Cerebellar cortex (tissue), 1 donor: ENCODE measurements around the gene TNS1.
A peak's percentile ranks its signal among the peaks of the same experiment; 100 is the strongest.
"Not testable (repeated sequence)": the region's sequence is repeated elsewhere in the genome, so short reads cannot be mapped to it uniquely, and the experiment has no call there.

Source experiments
- DNase-seq: peaks from one replicate; pipeline ENCODE4 v3.0.0-alpha.2; 2015; ENCODE audit warnings: low spot score

The TNS1 gene

DNA sequence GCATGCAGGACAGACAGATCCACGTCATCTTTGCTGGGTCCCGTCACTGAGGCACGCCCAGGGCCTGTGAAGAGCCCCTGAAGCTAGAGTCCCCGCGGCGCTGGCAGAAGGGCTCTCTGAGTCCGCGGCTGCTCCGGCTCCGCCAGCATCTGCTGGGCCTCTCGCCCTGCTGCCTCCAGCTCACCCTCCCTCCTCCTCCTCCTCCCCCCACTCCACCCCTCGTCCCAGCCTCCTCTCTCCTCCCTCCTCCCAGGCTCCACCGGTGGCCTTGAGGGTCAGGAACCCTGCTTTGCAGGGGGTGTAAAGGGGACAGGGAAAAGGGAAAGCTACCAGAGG lies at the start of gene TNS1:
Gene TNS1 (minus strand): TSS at position 151 of the 336 bp plus-strand sequence. CDS start 123 bp downstream, at position 28.
- no peak for DNase-seq

- no peak for DNase-seq
These were observed 49.1 kb upstream of the TNS1 start for GRCh38 chr2:218051903-218052302.

GRCh38 chr2:218047536-218048225 lies 44.9 kb upstream of the TNS1 start:
- no peak for DNase-seq

GRCh38 chr2:218046238-218046637 lies 43.4 kb upstream of the TNS1 start:
- no peak for DNase-seq

DNA sequence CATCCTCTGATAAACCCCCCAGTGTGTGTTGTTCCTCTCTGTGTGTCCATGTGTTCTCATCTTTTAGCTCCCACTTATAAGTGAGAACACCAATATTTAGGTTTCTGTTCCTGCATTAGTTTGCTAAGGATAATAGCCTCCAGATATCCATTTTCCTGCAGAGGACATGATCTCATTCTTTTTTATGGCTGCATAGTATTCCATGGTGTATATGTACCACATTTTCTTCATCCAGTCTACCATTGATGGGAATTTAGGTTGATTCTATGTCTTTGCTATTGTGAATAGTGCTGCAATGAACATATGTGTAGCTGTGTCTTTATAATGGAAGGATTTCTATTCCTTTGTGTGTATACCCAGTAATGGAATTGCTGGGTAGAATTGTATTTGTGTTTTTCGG lies 41.8 kb upstream of the TNS1 start:
- DNase-seq: not testable (repeated sequence)

DNA sequence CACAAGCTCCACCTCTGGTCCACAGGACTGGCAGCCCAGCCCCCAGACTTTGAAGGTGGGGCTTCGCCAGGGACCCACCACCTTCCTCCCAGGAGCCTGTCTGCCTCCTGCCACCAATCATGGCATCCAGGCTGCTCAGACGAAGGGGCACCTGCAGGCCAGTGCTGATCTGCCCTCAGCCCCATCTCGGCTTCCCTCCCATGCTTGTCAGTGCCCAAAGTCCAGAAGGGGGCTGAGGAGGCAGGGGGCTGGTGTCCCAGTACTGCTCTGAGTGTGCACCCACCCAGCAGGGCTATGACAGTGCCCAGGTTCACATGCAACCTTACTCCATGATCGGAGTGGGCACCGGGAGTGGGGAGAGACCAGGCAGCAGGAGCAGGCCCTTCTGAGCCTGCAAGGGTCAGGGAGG lies 40.9 kb upstream of the TNS1 start:
- DNase-seq: no peak

DNA sequence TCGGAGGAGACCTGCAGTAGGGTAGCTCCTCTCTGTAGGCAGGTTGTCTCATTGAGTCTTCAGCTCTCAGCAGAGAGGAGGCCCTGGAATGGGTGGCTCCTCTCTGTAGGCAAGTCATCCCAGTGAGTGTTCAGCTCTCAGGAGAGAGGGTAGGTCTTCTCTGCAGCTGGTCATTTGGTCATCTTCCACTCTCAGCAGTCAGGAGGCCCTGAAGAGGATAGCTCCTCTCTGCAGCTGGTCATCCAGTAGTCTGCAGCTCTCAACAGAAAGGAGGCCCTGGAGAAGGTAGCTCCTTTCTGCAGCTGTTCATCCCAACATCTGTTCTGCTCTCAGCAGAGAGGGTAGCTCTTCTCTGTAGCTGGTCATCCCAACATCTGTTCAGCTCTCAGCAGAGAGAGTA lies 40.3 kb upstream of the TNS1 start:
- no peak for DNase-seq

GRCh38 chr2:218041302-218042168 lies 38.7 kb upstream of the TNS1 start:
- DNase-seq: no peak

DNA sequence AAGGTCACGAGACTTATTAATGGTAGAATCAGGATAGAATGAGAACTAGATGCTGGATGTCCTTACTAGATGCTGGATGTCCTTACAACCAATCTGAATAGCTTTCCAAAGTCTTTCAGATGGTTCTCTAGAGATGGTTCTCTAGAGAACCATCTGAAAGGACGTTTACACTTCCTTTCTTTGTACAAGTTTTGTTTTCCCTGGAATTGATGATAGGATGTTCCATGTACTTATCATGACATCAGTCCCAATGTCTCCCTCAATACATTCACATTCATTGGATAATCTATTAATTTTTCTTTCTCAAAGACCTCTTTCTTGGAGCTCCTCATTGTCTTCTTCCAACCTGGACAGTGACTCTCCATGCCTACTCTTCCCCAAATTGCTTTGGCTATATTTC lies 38.1 kb upstream of the TNS1 start:
- DNase-seq: no peak

DNA sequence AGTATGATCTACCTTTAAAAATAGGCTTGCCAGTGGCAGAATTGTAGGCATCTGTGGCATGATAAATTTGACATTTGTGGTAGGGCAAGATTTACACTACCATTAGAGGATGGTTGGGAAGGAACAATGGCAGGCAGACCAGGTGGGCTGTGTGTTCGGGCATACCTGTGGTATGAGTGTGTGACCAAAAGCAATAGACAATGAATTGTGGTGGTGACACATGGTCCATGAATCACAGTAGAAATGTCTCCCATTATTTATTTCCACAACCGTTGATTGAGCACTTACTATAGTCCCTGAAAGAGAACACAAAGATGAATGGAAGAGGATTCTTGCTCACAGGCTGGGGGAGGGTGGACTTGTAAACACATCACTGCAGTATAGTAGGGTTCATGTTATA lies 36.4 kb upstream of the TNS1 start:
- no peak for DNase-seq

DNA sequence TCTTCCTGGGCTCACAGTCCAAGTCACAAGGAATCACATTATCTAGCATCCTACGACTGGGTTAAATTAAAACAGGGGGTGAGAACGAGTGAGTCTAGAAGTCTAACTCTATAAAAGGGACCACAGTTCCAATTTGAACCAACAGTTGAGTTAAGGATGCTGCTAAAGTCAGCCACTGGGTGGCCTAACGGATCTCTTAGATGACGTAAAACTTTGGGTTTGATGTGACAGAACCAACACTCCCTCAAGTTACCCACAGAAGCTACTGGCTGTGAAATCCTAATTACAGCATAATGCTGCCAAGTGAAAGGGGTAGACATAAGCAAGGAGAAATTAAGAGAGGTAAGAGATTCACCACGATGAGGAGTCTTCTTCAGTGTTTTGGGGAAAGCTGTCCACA lies 33.6 kb upstream of the TNS1 start:
- no peak for DNase-seq

GRCh38 chr2:218035463-218036100 lies 32.8 kb upstream of the TNS1 start:
- no peak for DNase-seq

DNA sequence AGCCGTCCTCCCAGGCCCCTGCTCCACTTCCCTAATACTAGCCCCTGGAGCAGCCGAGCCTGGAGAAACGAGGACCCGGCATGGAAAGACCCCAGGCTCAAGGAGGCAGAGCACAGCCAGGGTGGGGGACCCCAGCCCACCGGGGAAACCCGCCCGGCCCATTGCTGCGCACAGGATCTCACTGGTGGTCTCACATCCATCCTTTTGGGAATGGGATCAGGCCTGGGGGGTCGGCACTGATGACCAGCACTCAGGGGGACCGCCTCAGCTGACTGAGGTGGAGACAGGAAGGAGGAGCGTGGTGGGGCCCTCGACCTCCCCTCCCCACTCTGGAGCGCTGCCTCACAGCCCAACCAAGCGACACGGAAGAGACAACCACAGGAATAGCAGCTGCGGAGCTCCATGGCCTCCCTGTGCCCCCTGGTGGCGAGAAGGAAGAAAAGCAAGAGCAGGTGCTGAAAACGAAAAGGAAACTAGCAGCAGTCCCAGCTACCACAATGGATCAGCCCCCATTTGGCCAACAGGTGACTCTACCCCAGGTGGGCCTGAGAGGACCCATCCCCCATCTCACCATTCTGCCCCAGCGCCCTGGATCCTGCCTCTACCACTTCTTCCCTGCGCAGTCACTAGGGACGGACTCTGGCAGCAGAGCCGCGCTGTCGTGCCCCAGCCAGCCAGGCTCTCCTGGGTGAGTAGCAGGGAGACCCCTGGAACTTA lies 31.9 kb upstream of the TNS1 start:
- DNase-seq: peak; percentile 64

GRCh38 chr2:218033590-218034496 lies 31.0 kb upstream of the TNS1 start:
- DNase-seq: no peak

GRCh38 chr2:218033208-218033589 lies 30.4 kb upstream of the TNS1 start:
- DNase-seq: no peak

GRCh38 chr2:218032336-218033171 lies 29.8 kb upstream of the TNS1 start:
- DNase-seq: no peak

DNA sequence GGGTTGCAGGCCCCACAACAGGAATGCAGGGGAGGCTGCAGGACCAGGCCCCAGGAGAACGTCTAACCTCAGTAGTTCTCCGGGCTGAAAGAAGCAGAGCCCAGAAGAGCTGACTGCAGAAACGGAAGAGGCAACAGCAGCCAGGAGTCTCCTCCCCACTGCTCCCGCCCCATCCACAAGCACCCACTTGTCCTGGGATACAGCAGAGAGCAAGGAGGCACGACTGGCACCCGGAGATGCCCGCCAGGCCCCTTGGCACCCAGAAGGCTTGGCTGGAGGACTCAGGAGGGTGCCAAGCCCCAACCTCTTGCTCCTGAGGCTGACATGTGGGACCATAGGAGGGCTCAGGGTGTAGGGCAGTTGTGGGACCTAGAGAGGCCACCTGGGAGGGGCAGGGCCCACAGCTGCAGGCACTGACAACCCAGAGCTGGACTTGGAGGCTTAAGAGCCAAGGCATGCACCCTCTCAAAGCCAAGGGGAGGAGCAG lies 29.0 kb upstream of the TNS1 start:
- DNase-seq: no peak

- DNase-seq: no peak
These were observed 28.5 kb upstream of the TNS1 start for GRCh38 chr2:218031261-218031660.

DNA sequence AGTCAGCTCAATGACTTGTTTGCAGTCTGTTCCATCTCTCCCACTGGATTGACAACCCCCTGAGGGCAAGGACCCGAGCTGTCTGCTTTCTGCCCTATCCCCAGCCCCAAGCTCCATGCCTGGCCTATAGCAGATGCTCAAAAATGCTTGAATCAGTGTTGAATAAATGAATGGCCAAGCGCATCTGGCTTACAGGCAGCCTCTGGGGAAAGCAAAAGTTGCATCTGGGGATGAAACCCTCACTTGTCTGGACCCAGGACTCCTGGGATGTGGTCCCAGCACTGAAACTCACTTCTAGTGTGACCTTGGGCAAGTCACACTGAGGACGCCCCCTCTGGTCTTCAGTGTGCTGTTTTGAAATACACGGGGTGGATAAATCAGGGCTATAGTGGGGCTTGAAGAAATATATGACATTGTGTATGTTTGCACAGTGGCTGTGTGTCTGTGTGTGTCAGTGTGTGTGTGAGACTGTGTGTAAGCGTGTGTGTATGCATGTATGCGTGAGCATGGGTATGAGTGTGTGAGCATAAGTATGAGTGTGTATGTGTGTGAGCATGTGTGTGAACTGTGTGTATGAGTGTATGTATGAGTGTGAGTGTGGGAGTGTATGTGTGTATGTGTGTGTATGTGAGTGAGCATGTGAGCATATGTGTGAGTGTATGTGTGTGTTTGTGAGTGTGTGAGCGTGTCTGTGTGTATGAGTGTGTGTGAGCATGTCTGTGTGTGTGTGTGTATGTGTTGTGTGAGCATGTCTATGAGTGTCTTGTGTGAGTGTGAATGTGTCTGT lies 27.8 kb upstream of the TNS1 start:
- DNase-seq: no peak
